LNCAP (cell line): Measurements from ENCODE around the gene PLCL1.

Source experiments
- TF ChIP-seq, protein P1 (sequence below): fragments of 450-650 bp; IDR thresholded peaks from 2 replicates; pipeline ENCODE4 v1.5.1; 2017; ENCODE audit warnings: mild to moderate bottlenecking

Gene PLCL1

DNA sequence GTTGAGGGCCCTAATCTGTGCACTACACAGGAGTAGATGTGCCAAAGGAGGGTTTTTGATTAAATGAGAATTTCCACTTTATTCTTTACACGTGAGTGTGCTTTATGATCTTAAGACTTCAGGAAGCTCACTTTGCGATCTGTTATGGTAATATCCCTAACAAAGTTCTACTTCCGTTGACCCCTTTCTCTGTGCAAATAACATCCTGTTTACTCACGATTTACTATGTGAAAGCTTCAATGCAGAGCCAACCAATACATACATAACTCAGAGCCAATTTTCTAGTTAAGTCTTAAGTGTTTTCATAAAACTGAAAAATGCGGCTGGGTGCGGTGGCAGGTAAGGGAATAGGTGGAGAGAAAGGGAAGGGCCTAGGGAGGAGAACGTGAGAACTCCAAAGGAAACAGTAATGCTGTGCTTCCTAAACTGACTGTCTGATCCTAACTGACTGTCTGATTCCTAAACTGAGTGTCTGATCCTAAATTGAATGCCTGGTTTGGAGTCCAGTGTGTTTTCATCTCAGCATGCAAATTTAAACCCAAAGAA lies 87.6 kb downstream of the PLCL1 start:
- TF ChIP-seq, protein P1, sequence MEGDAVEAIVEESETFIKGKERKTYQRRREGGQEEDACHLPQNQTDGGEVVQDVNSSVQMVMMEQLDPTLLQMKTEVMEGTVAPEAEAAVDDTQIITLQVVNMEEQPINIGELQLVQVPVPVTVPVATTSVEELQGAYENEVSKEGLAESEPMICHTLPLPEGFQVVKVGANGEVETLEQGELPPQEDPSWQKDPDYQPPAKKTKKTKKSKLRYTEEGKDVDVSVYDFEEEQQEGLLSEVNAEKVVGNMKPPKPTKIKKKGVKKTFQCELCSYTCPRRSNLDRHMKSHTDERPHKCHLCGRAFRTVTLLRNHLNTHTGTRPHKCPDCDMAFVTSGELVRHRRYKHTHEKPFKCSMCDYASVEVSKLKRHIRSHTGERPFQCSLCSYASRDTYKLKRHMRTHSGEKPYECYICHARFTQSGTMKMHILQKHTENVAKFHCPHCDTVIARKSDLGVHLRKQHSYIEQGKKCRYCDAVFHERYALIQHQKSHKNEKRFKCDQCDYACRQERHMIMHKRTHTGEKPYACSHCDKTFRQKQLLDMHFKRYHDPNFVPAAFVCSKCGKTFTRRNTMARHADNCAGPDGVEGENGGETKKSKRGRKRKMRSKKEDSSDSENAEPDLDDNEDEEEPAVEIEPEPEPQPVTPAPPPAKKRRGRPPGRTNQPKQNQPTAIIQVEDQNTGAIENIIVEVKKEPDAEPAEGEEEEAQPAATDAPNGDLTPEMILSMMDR = no peak

DNA sequence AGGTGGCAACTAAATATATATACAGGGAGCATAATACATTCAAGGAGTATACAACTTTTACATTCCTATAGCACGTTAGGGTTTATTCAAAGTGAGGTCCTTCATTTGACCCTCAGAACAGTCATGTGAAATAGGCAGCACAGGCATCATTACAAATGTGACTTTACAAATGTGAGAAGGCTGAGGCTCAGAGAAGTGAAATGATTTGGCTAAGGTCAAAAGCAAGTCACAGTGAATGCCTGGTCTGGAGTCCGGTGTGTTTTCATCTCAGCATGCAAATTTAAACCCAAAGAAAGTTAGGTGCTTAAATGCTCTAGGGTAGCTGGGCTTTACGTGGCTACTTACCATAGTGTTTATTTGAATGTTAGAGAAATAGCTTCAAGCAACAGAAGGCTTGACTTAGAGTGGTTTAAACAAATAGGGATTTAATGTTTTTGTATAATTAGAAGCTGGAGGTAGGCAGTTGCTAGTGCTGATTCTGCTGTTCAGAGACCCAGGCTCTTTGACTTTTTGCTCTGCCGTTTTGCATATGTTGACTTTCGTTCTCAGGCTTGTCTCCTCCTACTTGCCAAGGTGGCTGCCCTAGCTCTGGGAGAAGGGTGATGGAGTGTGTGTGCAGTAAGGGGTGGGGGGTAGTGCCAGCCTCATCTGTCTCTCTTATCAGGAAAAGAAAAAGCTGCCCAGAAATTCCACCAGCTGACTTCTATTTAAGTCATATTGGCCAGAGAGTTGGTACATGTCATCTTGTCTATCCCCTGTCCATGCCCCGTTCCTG lies 89.2 kb downstream of the PLCL1 start:
- TF ChIP-seq, protein P1 = no peak

DNA sequence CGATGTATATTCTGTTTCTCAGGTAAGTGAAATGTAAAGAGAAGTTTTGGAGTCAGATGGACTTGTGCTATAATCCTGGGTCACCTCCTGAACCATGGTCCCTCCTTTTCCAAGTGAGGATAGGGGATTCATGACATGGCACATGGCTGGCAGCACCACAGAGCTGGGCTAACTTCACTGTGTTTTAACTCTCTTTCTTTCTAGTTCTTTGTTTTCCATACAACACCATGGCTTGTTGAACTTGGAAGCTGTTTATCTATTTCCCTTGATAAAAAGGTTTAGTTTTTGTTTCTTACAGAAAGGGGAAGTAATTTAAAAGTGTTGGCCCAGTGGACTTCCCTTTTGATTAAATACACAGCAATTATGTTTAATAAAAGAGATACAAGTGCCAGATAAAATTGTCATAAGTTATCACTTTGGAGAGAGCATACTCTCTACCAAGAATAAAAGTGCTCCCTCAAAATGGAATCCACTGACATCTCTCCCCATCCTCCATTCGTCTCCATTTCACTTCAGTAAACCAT lies 90.4 kb downstream of the PLCL1 start:
- TF ChIP-seq, protein P1 = no peak

- TF ChIP-seq, protein P1 = no peak
These were observed 93.7 kb downstream of the PLCL1 start for GRCh38 chr2:197897960-197898678.

GRCh38 chr2:197904446-197904845 lies 100.1 kb downstream of the PLCL1 start:
- TF ChIP-seq, protein P1 = no peak

GRCh38 chr2:197908156-197908555 lies 103.8 kb downstream of the PLCL1 start:
- TF ChIP-seq, protein P1 = no peak

DNA sequence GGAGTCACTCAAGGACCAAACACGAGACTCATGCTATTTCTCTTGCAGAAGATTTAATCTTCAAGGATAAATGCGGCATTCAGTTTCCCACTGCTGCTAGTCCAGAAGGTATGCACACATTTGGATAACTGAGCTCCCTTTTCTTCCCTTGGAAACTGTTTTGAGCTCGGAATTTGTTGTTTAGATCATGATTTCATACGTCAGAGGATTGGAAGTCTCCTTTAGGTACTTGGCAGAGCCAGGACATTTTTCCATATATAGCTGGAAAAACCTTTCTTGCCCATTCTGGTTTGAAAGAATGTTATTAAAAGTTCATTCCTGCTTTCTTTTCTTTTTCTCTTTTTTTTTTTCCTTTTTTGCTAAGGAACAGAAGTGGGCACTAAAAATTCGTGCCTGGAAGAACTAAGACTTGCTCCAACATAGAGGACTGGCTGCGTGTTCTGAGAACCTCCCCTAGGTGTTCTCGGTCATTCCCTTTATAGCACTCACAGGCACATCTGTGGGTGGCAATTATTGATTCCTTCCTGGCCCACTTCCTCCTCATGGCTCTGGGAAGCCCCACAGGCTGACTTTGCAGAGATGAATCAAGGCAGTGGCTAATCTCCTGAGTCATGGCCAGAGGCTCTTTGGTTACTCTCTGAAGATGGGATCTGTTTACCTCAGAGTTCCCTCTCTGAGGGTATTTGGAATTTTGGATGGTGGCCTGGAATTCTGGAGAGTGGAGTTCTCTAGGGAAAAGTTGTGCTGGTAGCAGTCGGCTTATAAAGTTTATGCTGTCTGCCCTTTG lies 104.8 kb downstream of the PLCL1 start:
- TF ChIP-seq, protein P1 = no peak
